ENCODE data around the gene UNK.

- TF ChIP-seq CTCF (IDR thresholded peaks at IDR 0.05 in 8 of 11, conservative IDR thresholded peaks at IDR 0.05 in 3 of 11) (no peak), POLR2AphosphoS5 (IDR thresholded peaks at IDR 0.05) (no peak)
Measured at GRCh38 chr17:75861927-75862317, 77.3 kb downstream of the UNK start.

All from spleen (tissue), 7 donors.